Measurements from ENCODE around the gene MAP6.

Gene MAP6

GRCh38 chr11:75538150-75538942, 130.5 kb downstream of the MAP6 start:
- TF ChIP-seq GATA3 (IDR thresholded peaks at IDR 0.05; ENCODE audit: low read depth, low read length) (no peak), GATA2 (IDR thresholded peaks at IDR 0.05; ENCODE audit: low read depth, low read length) (no peak)

GRCh38 chr11:75537740-75538139, 131.1 kb downstream of the MAP6 start:
- TF ChIP-seq GATA3 (IDR thresholded peaks at IDR 0.05; ENCODE audit: low read depth, low read length) (no peak), GATA2 (IDR thresholded peaks at IDR 0.05; ENCODE audit: low read depth, low read length) (no peak)
